Neural cell (in vitro differentiated cells): Measurements from ENCODE around the gene DESI2. TPM values are rescaled to one million over a fixed set of nuclear protein-coding genes. Genes with fewer than 3 reads are reported as not detected.

Experiments used
- H2AFZ ChIP-seq: fragments of 200-600, 300-800 bp; sonication (generic), shearing (Covaris generic); 2 replicates; pipeline ENCODE4 v1.6.0; 2014; ENCODE audit warnings: low read depth, mild to moderate bottlenecking, antibody characterized with exemption, low read length, moderate library complexity
- H3F3A ChIP-seq: fragments of 200-600 bp; shearing (Covaris generic); 2 replicates; pipeline ENCODE4 v1.6.1; 2016; ENCODE audit warnings: mild to moderate bottlenecking, moderate library complexity, mixed read lengths, antibody characterized with exemption, low read length; ENCODE audit not compliant: insufficient read depth, poor library complexity, severe bottlenecking
- H3K27ac ChIP-seq: fragments of 200-600, 300-800 bp; sonication (generic), shearing (Covaris generic); 2 replicates; pipeline ENCODE4 v1.5.1; 2014; ENCODE audit warnings: mild to moderate bottlenecking, low read length, moderate library complexity
- H3K27me3 ChIP-seq: fragments of 300-800, 200-600 bp; sonication (generic), shearing (Covaris generic); 2 replicates; pipeline ENCODE4 v1.6.0; 2014; ENCODE audit warnings: mild to moderate bottlenecking, low read depth, low read length, moderate library complexity; ENCODE audit not compliant: insufficient read depth
- H3K36me3 ChIP-seq: fragments of 300-800, 200-600 bp; sonication (generic), shearing (Covaris generic); 2 replicates; pipeline ENCODE4 v1.5.1; 2014; ENCODE audit warnings: mild to moderate bottlenecking, antibody characterized with exemption, low read length, moderate library complexity; ENCODE audit not compliant: insufficient read depth
- H3K4me2 ChIP-seq: fragments of 300-800, 200-600 bp; sonication (generic), shearing (Covaris generic); 2 replicates; pipeline ENCODE4 v1.6.0; 2014; ENCODE audit warnings: mild to moderate bottlenecking, low read length
- H3K4me3 ChIP-seq: fragments of 300-800, 200-600 bp; sonication (generic), shearing (Covaris generic); 2 replicates; pipeline ENCODE4 v1.5.1; 2014; ENCODE audit warnings: mild to moderate bottlenecking, low read length, moderate library complexity
- H3K79me2 ChIP-seq: fragments of 200-600 bp; shearing (Covaris generic); replicated peaks from 2 replicates; pipeline ENCODE4 v1.6.0; 2014; ENCODE audit warnings: mild to moderate bottlenecking, low read length, moderate library complexity; ENCODE audit not compliant: insufficient read depth
- H3K9ac ChIP-seq: fragments of 300-800, 200-600 bp; sonication (generic), shearing (Covaris generic); 2 replicates; pipeline ENCODE4 v1.6.1; 2016; ENCODE audit warnings: mild to moderate bottlenecking, low read length, mixed read lengths
- H3K9me2 ChIP-seq: fragments of 200-600 bp; shearing (Covaris generic); 2 replicates; pipeline ENCODE4 v1.6.1; 2016; ENCODE audit warnings: mild to moderate bottlenecking, low read length, mixed read lengths; ENCODE audit not compliant: insufficient read depth
- H3K9me3 ChIP-seq: fragments of 200-600, 300-800 bp; sonication (generic), shearing (Covaris generic); 2 replicates; pipeline ENCODE4 v1.6.1; 2016; ENCODE audit warnings: mild to moderate bottlenecking, mixed run types, low read length, moderate library complexity, mixed read lengths
- H4K20me1 ChIP-seq: fragments of 200-600 bp; shearing (Covaris generic); 2 replicates; pipeline ENCODE4 v1.6.1; 2016; ENCODE audit warnings: mild to moderate bottlenecking, mixed run types; ENCODE audit not compliant: insufficient read depth
- CTCF ChIP-seq: fragments of 450-650 bp; IDR thresholded peaks from 2 replicates; pipeline ENCODE4 v1.5.1; 2014; ENCODE audit warnings: antibody characterized with exemption, mild to moderate bottlenecking, moderate library complexity; ENCODE audit not compliant: poor library complexity, severe bottlenecking
- EP300 ChIP-seq: fragments of 450-650 bp; conservative IDR thresholded peaks from 2 replicates; pipeline ENCODE4 v1.6.1; 2014; ENCODE audit warnings: antibody characterized with exemption, mild to moderate bottlenecking, moderate library complexity; ENCODE audit not compliant: poor library complexity, severe bottlenecking
- EZH2 ChIP-seq: fragments of 200-600, 300-800 bp; shearing (Covaris generic), sonication (generic); IDR thresholded peaks from 2 replicates; pipeline ENCODE4 v1.6.1; 2014; ENCODE audit warnings: antibody characterized with exemption, low read length, borderline replicate concordance, mild to moderate bottlenecking; ENCODE audit not compliant: insufficient read depth, poor library complexity, severe bottlenecking
- MXI1 ChIP-seq: fragments of 450-650 bp; conservative IDR thresholded peaks from 2 replicates; pipeline ENCODE4 v1.6.1; 2014; ENCODE audit warnings: antibody characterized with exemption, mild to moderate bottlenecking; ENCODE audit not compliant: poor library complexity, severe bottlenecking
- POLR2AphosphoS5 ChIP-seq: IDR thresholded peaks from 2 replicates; pipeline ENCODE4 v1.6.1; 2012
- RAD21 ChIP-seq: fragments of 450-650 bp; conservative IDR thresholded peaks from 2 replicates; pipeline ENCODE4 v1.6.1; 2014; ENCODE audit warnings: antibody characterized with exemption, mild to moderate bottlenecking, moderate library complexity
- REST ChIP-seq: IDR thresholded peaks from 2 replicates; pipeline ENCODE4 v1.6.1; 2012; ENCODE audit warnings: borderline replicate concordance
- SMC3 ChIP-seq: fragments of 450-650 bp; conservative IDR thresholded peaks from 2 replicates; pipeline ENCODE4 v1.6.1; 2014; ENCODE audit warnings: antibody characterized with exemption, mild to moderate bottlenecking, moderate library complexity; ENCODE audit not compliant: poor library complexity
- TAF1 ChIP-seq: IDR thresholded peaks from 2 replicates; pipeline ENCODE4 v1.6.1; 2012; ENCODE audit warnings: low read depth
- polyA plus RNA-seq: library from polyadenylated mRNA; depleted of rRNA; stranded (reverse); fragments of >200 nt; gene quantifications from 2 replicates; pipeline ENCODE4 v1.2.3, GENCODE V29; 2014

Gene DESI2
- polyA plus RNA-seq, 1 donor from 2014 or later, result 30.8 TPM

DNA sequence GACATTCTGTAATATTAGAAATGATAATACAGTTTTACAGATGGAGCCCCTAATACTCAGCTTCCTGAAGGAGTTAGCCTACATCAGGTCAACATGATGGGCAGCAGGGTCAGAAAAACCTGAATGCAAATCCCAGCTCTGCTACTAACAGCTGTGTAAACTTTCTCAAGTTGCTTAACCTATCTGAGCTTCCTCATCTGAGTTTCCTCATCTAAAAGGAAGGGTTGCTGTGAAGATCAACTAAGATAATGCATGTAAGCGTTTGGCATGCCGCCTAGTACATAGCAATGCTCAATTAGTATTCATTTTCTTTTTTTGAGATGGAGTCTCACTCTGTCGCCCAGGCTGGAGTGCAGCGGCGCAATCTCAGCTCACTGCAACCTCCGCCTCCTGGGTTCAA is 18.4 kb upstream of the DESI2 start:
- H3K36me3 ChIP-seq, result no peaks in the 10 kb centered on the region
- H3K9me2 ChIP-seq, result no peaks in the 10 kb centered on the region
- no peaks in the 10 kb centered on the region for H3K27me3 ChIP-seq
- no peaks in the 10 kb centered on the region for H3F3A ChIP-seq
- no peak overlapping the region for H3K4me3 ChIP-seq
- H3K9me3 ChIP-seq, result no peaks in the 10 kb centered on the region
- H3K4me2 ChIP-seq, result no peak overlapping the region
- H3K27ac ChIP-seq, result peak overlapping the region; percentile 70
- TF ChIP-seq RAD21 (no peak), POLR2AphosphoS5 (no peak), EP300 (no peak)
- no peaks in the 10 kb centered on the region for H4K20me1 ChIP-seq
- H2AFZ ChIP-seq, result no peak overlapping the region
- H3K9ac ChIP-seq, result no peak overlapping the region
- no peaks in the 10 kb centered on the region for H3K79me2 ChIP-seq

- no peaks in the 10 kb centered on the region for H4K20me1 ChIP-seq
- TF ChIP-seq TAF1 (no peak), EZH2 (no peak), RAD21 (no peak), EP300 (no peak), REST (no peak), SMC3 (no peak), POLR2AphosphoS5 (no peak), CTCF (no peak), MXI1 (no peak)
- no peak overlapping the region for H3K27ac ChIP-seq
- H3F3A ChIP-seq, result no peaks in the 10 kb centered on the region
- no peaks in the 10 kb centered on the region for H3K9me2 ChIP-seq
- H2AFZ ChIP-seq, result no peak overlapping the region
- no peaks in the 10 kb centered on the region for H3K27me3 ChIP-seq
- H3K9ac ChIP-seq, result no peak overlapping the region
- H3K9me3 ChIP-seq, result no peaks in the 10 kb centered on the region
- H3K79me2 ChIP-seq, result no peaks in the 10 kb centered on the region
- H3K4me2 ChIP-seq, result no peak overlapping the region
- no peak overlapping the region for H3K4me3 ChIP-seq
- H3K36me3 ChIP-seq, result no peaks in the 10 kb centered on the region
Measured at GRCh38 chr1:244636488-244637259, 16.3 kb upstream of the DESI2 start.
